Mucosa of descending colon (tissue), 3 donors: ENCODE data around the gene MAP3K5. TPM values are rescaled to one million over a fixed set of nuclear protein-coding genes. Genes with fewer than 3 reads are reported as not detected.
"Not testable (repeated sequence)": the region's sequence is repeated elsewhere in the genome, so short reads cannot be mapped to it uniquely, and the experiment has no call there.

Experiments used
- ATAC-seq: fragments of 200-7000 bp; cut with Tn5 transposase; one replicate; pipeline ENCODE4 v1.9.1; 2020; ENCODE audit warnings: mild to moderate bottlenecking, moderate library complexity
- DNase-seq, 3 donors: peaks; one replicate each; pipeline ENCODE4 v3.0.0-alpha.2; 2020
- H3K36me3 ChIP-seq: fragments of 200-600 bp; one replicate; pipeline ENCODE4 v1.8.0; 2021; ENCODE audit warnings: low read depth, mild to moderate bottlenecking
- H3K4me1 ChIP-seq: fragments of 200-600 bp; one replicate; pipeline ENCODE4 v1.8.0; 2021; ENCODE audit warnings: low read depth, mild to moderate bottlenecking
- H3K4me3 ChIP-seq: fragments of 200-600 bp; one replicate; pipeline ENCODE4 v1.8.0; 2021; ENCODE audit warnings: mild to moderate bottlenecking
- H3K9me3 ChIP-seq: fragments of 200-600 bp; one replicate; pipeline ENCODE4 v1.8.0; 2021; ENCODE audit warnings: mild to moderate bottlenecking
- intact Hi-C, 2 donors: fragments of 100-400 bp; cut with DNase I in 1 of 2; cut with micrococcal nuclease in 1 of 2; formaldehyde crosslinking; loops; one replicate each; pipeline versions ENCODE4 v1.11.0 to v1.11.1; 2022; cut with DNase I, micrococcal nuclease
- total RNA-seq, 3 donors: library from RNA; stranded (reverse); fragmentation: NEBNext Ultra II Directional in 2 of 3; extraction: Animal tissue kit (Norgen Biotek cat#: 25700) in 2 of 3; gene quantifications; one replicate each; pipeline versions ENCODE4 v1.2.1 to v1.2.4, GENCODE V29; 2021 to 2023
- TF ChIP-seq, protein P1 (sequence below): fragments of 200-600 bp; IDR thresholded peaks from one replicate; pipeline ENCODE4 v1.8.0; 2022; ENCODE audit warnings: antibody characterized with exemption, mild to moderate bottlenecking
- donor health status: DM: no; HTN: no; CAD: no; lungs with moderate emphysema.
- donor health status: DM: no; HTN: no; CAD: no.
- donor health status: DM: no; HTN: yes; CAD: no.

MAP3K5 gene
- total RNA-seq, 3 donors from 2014 or later, result 12.6 to 18.2 (median 16.3) TPM

DNA sequence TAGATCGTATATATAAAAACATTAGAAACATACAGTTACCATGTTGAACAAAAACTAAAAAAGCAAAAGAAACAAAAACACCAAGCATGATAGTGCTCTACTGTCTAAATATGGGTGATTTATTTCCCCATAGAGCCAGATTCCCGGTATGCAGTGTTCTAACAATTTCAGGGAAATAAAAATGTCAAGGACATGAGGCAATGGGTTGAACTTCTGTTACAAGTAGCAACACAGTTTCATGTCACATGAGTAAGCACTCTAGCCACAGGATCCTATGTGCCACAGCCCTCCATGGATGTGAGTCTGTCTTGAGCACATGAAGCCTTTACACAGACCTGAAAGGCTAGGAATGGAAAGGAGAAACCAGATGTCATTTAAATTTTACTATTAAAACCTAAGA lies 96.0 kb downstream of the MAP3K5 start:
- DNase-seq, result no peak
- intact Hi-C loops, result no loop called here
- H3K4me1 ChIP-seq, result no peaks in the 10 kb centered on the region

DNA sequence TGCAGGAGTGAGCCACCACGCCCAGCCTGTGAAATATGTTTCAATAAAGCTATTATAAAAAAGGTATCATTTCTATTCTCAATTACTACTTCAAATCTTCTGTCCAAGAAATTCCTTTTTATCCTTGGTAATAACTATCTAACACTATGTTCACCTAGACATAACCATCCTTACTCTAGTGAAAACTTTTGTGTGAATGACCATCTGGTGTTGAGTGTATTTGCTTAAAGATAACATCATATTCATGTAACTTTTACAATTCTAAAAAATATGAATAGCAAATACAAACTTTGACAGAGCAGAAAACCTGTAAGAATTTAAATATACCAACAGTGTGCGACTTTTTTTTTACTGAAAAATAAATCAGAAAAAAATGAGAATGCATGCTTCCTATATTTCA lies 96.9 kb downstream of the MAP3K5 start:
- TF ChIP-seq, protein P1, sequence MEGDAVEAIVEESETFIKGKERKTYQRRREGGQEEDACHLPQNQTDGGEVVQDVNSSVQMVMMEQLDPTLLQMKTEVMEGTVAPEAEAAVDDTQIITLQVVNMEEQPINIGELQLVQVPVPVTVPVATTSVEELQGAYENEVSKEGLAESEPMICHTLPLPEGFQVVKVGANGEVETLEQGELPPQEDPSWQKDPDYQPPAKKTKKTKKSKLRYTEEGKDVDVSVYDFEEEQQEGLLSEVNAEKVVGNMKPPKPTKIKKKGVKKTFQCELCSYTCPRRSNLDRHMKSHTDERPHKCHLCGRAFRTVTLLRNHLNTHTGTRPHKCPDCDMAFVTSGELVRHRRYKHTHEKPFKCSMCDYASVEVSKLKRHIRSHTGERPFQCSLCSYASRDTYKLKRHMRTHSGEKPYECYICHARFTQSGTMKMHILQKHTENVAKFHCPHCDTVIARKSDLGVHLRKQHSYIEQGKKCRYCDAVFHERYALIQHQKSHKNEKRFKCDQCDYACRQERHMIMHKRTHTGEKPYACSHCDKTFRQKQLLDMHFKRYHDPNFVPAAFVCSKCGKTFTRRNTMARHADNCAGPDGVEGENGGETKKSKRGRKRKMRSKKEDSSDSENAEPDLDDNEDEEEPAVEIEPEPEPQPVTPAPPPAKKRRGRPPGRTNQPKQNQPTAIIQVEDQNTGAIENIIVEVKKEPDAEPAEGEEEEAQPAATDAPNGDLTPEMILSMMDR, result no peak
- Histone ChIP-seq H3K9me3 (no peaks in the 10 kb centered on the region), H3K4me1 (no peaks in the 10 kb centered on the region), H3K4me3 (no peak overlapping the region), H3K36me3 (no peaks in the 10 kb centered on the region)
- no peak for ATAC-seq
- no peak for DNase-seq
- intact Hi-C loops, result no loop called here

More for the DNA sequence above, 96.0 kb downstream of the MAP3K5 start:
- Histone ChIP-seq H3K36me3 (no peaks in the 10 kb centered on the region), H3K9me3 (no peaks in the 10 kb centered on the region), H3K4me3 (no peak overlapping the region)
- ATAC-seq, result peak; percentile 61
- TF ChIP-seq, protein P1, result no peak

DNA sequence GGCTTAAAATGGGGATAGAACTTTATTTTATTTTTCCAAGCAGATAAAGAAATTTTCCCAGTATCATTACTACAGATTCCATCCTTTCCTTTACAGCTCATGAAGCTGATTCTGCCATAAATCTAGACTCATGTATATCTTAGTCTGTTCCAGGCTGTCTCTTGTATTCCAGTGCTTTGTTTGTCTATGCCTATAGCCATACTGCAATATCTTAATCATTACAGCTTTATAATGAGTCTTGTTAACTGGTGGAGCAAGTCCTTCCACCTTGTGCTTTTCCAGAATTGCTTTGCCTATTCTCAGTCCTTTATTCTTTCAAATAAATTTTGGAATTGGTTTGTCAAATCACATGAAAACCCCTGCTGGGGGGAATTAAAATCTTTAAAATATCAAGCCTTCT lies 99.2 kb downstream of the MAP3K5 start:
- Histone ChIP-seq H3K4me1 (no peaks in the 10 kb centered on the region), H3K36me3 (no peaks in the 10 kb centered on the region), H3K9me3 (no peaks in the 10 kb centered on the region), H3K4me3 (no peak overlapping the region)
- TF ChIP-seq, protein P1, result no peak
- ATAC-seq, result peak; percentile 38
- DNase-seq, result no peak
- intact Hi-C loops, result no loop called here

DNA sequence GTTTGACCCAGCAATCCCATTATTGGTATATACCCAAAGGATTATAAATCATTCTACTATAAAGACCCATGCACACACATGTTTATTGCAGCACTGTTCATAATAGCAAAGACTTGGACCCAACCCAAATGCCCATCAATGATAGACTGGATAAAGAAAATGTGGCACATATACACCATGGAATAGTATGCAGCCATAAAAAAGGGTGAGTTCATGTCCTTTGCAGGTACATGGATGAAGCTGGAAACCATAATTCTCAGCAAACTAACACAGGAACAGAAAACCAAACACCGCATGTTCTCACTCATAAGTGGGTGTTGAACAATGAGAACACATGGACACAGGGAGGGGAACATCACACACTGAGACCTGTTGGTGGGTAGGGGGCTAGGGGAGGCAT lies 104.4 kb downstream of the MAP3K5 start:
- H3K9me3 ChIP-seq, H3K4me1 ChIP-seq, DNase-seq, intact Hi-C loops, H3K4me3 ChIP-seq, H3K36me3 ChIP-seq, ATAC-seq: not testable (repeated sequence)

DNA sequence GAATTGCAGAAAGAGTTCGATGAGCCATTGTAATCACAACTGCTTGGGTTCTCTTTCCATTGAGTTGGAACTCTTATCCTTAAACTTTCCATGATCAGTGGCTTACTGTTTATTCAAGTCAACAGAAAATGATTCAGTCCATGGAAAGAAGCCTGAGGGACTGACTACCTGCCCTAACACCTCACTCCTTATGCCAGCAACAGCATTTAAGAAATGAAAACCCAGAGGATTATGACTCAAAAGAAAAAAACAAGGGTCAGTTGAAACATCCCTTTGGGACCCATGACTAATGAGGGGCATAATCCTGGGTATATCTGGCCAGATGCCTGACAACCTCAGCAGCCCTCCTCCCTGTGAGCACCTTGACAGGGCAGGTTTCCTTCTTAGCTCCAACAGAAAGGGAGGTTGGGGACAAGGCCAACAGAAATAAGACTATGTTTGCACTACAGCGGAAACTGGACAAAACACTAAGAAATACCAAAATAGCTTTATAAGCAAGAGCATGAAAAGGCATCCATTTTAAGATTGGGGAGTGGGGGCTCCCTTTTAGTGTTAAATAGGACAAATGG lies 106.7 kb downstream of the MAP3K5 start:
- no peak overlapping the region for H3K4me3 ChIP-seq
- TF ChIP-seq, protein P1, result no peak
- no peaks in the 10 kb centered on the region for H3K9me3 ChIP-seq
- DNase-seq, result no peak
- H3K36me3 ChIP-seq, result no peaks in the 10 kb centered on the region
- no peak for ATAC-seq
- intact Hi-C loops, result no loop called here
- no peaks in the 10 kb centered on the region for H3K4me1 ChIP-seq

DNA sequence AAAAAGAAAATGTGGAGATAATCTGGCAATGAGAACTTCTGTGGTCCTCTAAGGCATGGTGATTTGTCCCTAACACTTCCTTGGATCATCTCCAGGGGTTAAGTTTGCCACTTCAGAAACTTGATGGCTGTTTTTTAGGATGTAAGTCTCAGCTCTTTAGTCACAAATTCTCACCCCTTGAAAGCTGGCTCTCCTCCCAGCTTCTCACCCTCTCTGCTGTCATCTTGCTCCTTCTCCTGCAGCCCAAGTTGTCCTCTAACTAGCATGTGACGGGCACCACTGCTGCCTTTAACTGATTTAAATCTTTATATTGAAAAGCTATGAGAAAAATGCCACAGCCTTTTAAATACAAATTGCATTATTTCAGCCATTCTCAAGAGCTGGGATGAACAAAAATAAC lies 107.8 kb downstream of the MAP3K5 start:
- Histone ChIP-seq H3K9me3 (no peaks in the 10 kb centered on the region), H3K4me1 (no peaks in the 10 kb centered on the region), H3K36me3 (no peaks in the 10 kb centered on the region), H3K4me3 (no peak overlapping the region)
- TF ChIP-seq, protein P1, result no peak
- DNase-seq (no peak), ATAC-seq (no peak)
- intact Hi-C loops, result no loop called here
